Astrocyte (in vitro differentiated cells and primary cell): ENCODE measurements around the gene HTR3C. TPM values are rescaled to one million over a fixed set of nuclear protein-coding genes. Genes with fewer than 3 reads are reported as not detected.
"Not testable (repeated sequence)": the region's sequence is repeated elsewhere in the genome, so short reads cannot be mapped to it uniquely, and the experiment has no call there.

Source experiments
- DNase-seq: peaks from one replicate; pipeline ENCODE4 v3.0.0-alpha.2; 2010; ENCODE audit warnings: low read depth
- FAIRE-seq: peaks from 2 replicates; lab custom pipeline; 2011; peaks lifted over from hg19 to GRCh38; lab: Jason Lieb, UNC
- H2AFZ ChIP-seq: 2 replicates; pipeline ENCODE4 v1.6.0; 2012; ENCODE audit warnings: low read depth, low read length, inconsistent platforms
- H3K27ac ChIP-seq: 2 replicates; pipeline ENCODE4 v1.5.1; 2011; ENCODE audit warnings: low read depth, low read length, inconsistent platforms
- H3K27me3 ChIP-seq: 2 replicates; pipeline ENCODE4 v1.6.0; 2011; ENCODE audit warnings: low read length, inconsistent platforms; ENCODE audit not compliant: insufficient read depth
- H3K36me3 ChIP-seq: 2 replicates; pipeline ENCODE4 v1.5.1; 2011; ENCODE audit warnings: low read length, inconsistent platforms; ENCODE audit not compliant: insufficient read depth
- H3K4me1 ChIP-seq: 2 replicates; pipeline ENCODE4 v1.5.1; 2011; ENCODE audit warnings: low read length, inconsistent platforms; ENCODE audit not compliant: insufficient read depth
- H3K4me2 ChIP-seq: 2 replicates; pipeline ENCODE4 v1.6.0; 2012; ENCODE audit warnings: low read length, inconsistent platforms
- H3K4me3 ChIP-seq: 2 replicates; pipeline ENCODE4 v1.5.1; 2011; ENCODE audit warnings: low read depth, mild to moderate bottlenecking, low read length, inconsistent platforms; ENCODE audit not compliant: insufficient read depth
- H3K79me2 ChIP-seq: 2 replicates; pipeline ENCODE4 v1.6.0; 2012; ENCODE audit warnings: mild to moderate bottlenecking, low read length, inconsistent platforms; ENCODE audit not compliant: insufficient read depth
- H3K9ac ChIP-seq: 2 replicates; pipeline ENCODE4 v1.6.0; 2012; ENCODE audit warnings: mild to moderate bottlenecking, low read length, inconsistent platforms
- H3K9me3 ChIP-seq: 2 replicates; pipeline ENCODE4 v1.5.1; 2012; ENCODE audit warnings: low read depth, mild to moderate bottlenecking, low read length, inconsistent platforms; ENCODE audit not compliant: insufficient read depth
- H4K20me1 ChIP-seq: 2 replicates; pipeline ENCODE4 v1.6.0; 2012; ENCODE audit warnings: low read length, inconsistent platforms; ENCODE audit not compliant: insufficient read depth
- H3K27ac Mint-ChIP-seq: one replicate; pipeline ENCODE4 v1.8.0; 2021; ENCODE audit warnings: mild to moderate bottlenecking, mixed read lengths; ENCODE audit not compliant: unreplicated experiment
- H3K27me3 Mint-ChIP-seq: one replicate; pipeline ENCODE4 v1.8.0; 2021; ENCODE audit warnings: low read depth, mixed read lengths; ENCODE audit not compliant: unreplicated experiment
- H3K36me3 Mint-ChIP-seq: one replicate; pipeline ENCODE4 v1.8.0; 2021; ENCODE audit warnings: low read depth, mixed read lengths; ENCODE audit not compliant: unreplicated experiment
- H3K4me1 Mint-ChIP-seq: one replicate; pipeline ENCODE4 v1.8.0; 2021; ENCODE audit warnings: low read depth, mixed read lengths; ENCODE audit not compliant: unreplicated experiment
- H3K4me3 Mint-ChIP-seq: one replicate; pipeline ENCODE4 v1.8.0; 2021; ENCODE audit warnings: mild to moderate bottlenecking, moderate library complexity, mixed read lengths; ENCODE audit not compliant: unreplicated experiment
- H3K9me3 Mint-ChIP-seq: one replicate; pipeline ENCODE4 v1.8.0; 2021; ENCODE audit warnings: mild to moderate bottlenecking, mixed read lengths; ENCODE audit not compliant: unreplicated experiment
- CTCF ChIP-seq: IDR thresholded peaks from 2 replicates; pipeline ENCODE4 v1.5.1; 2011; ENCODE audit warnings: low read depth, mild to moderate bottlenecking, inconsistent platforms, low read length, moderate library complexity; ENCODE audit not compliant: insufficient read depth
- EZH2 ChIP-seq: IDR thresholded peaks from 2 replicates; pipeline ENCODE4 v1.6.1; 2012; ENCODE audit warnings: mild to moderate bottlenecking, low read length, inconsistent platforms; ENCODE audit not compliant: insufficient read depth
- total RNA-seq: library from RNA; stranded (reverse); gene quantifications from 2 replicates; pipeline ENCODE4 v1.2.1, GENCODE V29; 2021

The HTR3C gene
- total RNA-seq, 1 donor from 2014 or later: not detected

GRCh38 chr3:184068344-184068743, 15.5 kb downstream of the HTR3C start:
- TF ChIP-seq EZH2 (no peak), CTCF (no peak)
- H3K4me3 Mint-ChIP-seq: no peak overlapping the region
- H3K4me2 ChIP-seq: no peak overlapping the region

GRCh38 chr3:184071142-184071541, 18.3 kb downstream of the HTR3C start:
- H3K27me3 Mint-ChIP-seq, H3K4me1 Mint-ChIP-seq, H3K79me2 ChIP-seq, H3K27me3 ChIP-seq, H3K4me3 ChIP-seq, H3K27ac ChIP-seq, DNase-seq, H3K9me3 ChIP-seq, H3K9me3 Mint-ChIP-seq, H3K4me1 ChIP-seq, H2AFZ ChIP-seq, FAIRE-seq, H3K4me3 Mint-ChIP-seq, H3K36me3 ChIP-seq, H3K4me2 ChIP-seq, H3K36me3 Mint-ChIP-seq, H4K20me1 ChIP-seq, H3K9ac ChIP-seq, H3K27ac Mint-ChIP-seq: not testable (repeated sequence)

More at GRCh38 chr3:184068344-184068743, 15.5 kb downstream of the HTR3C start:
- Mint-ChIP-seq H3K27ac (no peak overlapping the region), H3K9me3 (no peaks in the 10 kb centered on the region), H3K36me3 (no peaks in the 10 kb centered on the region), H3K4me1 (no peaks in the 10 kb centered on the region), H3K27me3 (peaks cover 6% of the 10 kb centered on the region)
- no peak overlapping the region for H2AFZ ChIP-seq
- H3K27me3 ChIP-seq: no peaks in the 10 kb centered on the region
- H3K4me3 ChIP-seq: no peak overlapping the region
- no peak overlapping the region for H3K9ac ChIP-seq
- H3K9me3 ChIP-seq: no peaks in the 10 kb centered on the region
- FAIRE-seq (no peak), DNase-seq (no peak)
- no peaks in the 10 kb centered on the region for H3K36me3 ChIP-seq
- no peaks in the 10 kb centered on the region for H3K79me2 ChIP-seq
- no peaks in the 10 kb centered on the region for H4K20me1 ChIP-seq
- no peak overlapping the region for H3K27ac ChIP-seq
- H3K4me1 ChIP-seq: no peaks in the 10 kb centered on the region

- no peaks in the 10 kb centered on the region for H3K4me1 ChIP-seq
- DNase-seq (no peak), FAIRE-seq (no peak)
- H2AFZ ChIP-seq: no peak overlapping the region
- Mint-ChIP-seq H3K9me3 (peaks cover 3% of the 10 kb centered on the region), H3K27ac (no peak overlapping the region), H3K4me3 (no peak overlapping the region), H3K36me3 (no peaks in the 10 kb centered on the region), H3K4me1 (peaks cover 4% of the 10 kb centered on the region), H3K27me3 (peaks cover 9% of the 10 kb centered on the region)
- no peaks in the 10 kb centered on the region for H3K79me2 ChIP-seq
- H3K36me3 ChIP-seq: no peaks in the 10 kb centered on the region
- H3K27ac ChIP-seq: no peak overlapping the region
- TF ChIP-seq EZH2 (no peak), CTCF (no peak)
- no peaks in the 10 kb centered on the region for H3K9me3 ChIP-seq
- H4K20me1 ChIP-seq: no peaks in the 10 kb centered on the region
- H3K27me3 ChIP-seq: peaks cover 4% of the 10 kb centered on the region
- H3K9ac ChIP-seq: no peak overlapping the region
- H3K4me3 ChIP-seq: no peak overlapping the region
- H3K4me2 ChIP-seq: no peak overlapping the region
These were observed 20.8 kb downstream of the HTR3C start for GRCh38 chr3:184073621-184074020.
